ENCODE results near the gene PRXL2B. TPM values are rescaled to one million over a fixed set of nuclear protein-coding genes. Genes with fewer than 3 reads are reported as not detected.

PRXL2B gene
- total RNA-seq, 2 experiments from 2014 or later: 37.3 to 37.6 TPM

DNA sequence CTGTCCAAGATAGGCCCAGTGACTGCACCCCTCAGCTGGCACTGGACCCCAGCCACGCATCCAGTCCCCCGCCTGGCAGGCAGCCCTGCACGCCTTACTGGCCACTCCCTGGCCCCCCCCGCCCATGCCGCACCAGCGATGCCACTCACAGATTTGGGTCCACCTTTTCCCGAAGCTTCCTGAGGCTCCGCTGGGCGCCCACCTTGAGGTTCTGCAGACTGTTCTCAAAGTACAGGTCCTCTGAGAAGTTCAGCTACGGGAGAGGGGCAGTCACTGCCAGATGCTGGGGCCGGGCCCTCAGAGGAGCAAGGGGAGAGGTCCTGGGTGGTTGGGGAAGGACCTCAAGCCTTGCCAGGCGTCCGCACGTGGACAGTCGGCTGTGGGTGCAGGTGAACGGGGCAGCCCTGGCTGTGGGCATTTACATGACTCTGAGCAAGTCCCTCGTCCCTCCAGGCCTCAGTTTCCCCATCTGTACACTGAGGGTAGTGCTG, 8.1 kb downstream of the PRXL2B start:
- peaks cover 2% of the 10 kb centered on the region for H3K36me3 Mint-ChIP-seq
- no peak overlapping the region for H3K27ac Mint-ChIP-seq
- no peak overlapping the region for H3K4me3 Mint-ChIP-seq
- H3K4me1 Mint-ChIP-seq: peaks cover 3% of the 10 kb centered on the region
- POLR2A ChIA-PET: interaction anchor here (1.0 kb wide), 1 partner anchor 47 kb away, joined by 3 read pairs; no protein-coding TSS in a partner anchor
- no peak for DNase-seq
- no peaks in the 10 kb centered on the region for H3K27me3 Mint-ChIP-seq
- ATAC-seq (ENCODE audit: low read depth): no peak
- H3K9me3 Mint-ChIP-seq: no peaks in the 10 kb centered on the region

DNA sequence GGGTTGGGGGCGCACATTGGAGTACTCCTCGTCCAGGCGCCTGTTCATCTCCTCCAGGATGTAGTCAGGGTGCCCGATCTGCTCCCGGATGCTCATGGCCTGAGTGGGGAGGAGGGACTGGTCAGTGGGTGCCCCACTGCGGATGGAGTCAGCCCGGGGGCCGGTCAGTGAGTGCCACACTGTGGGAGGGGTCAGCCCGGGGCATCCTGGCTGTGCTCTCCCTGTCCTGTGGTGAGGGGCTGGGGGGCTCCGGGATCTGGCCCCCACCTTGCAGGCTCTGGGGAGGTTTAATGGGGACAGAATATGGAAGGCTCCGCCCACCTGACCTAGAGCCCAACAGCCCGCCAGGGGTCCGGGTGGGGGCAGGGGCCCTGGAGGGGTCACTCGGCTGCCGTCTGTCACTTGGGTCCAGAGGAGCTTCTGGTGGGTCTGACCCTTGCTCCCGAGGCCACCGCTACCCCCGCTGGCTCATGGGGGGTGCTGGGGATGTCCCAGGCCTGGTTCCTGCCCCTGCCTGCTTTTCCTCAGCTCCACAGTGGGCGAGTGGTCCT, 8.8 kb downstream of the PRXL2B start:
- H3K9me3 Mint-ChIP-seq: no peaks in the 10 kb centered on the region
- POLR2A ChIA-PET: interaction anchor here (1.0 kb wide), 1 partner anchor 47 kb away, joined by 3 read pairs; no protein-coding TSS in a partner anchor
- peaks cover 3% of the 10 kb centered on the region for H3K4me1 Mint-ChIP-seq
- DNase-seq (no peak), ATAC-seq (ENCODE audit: low read depth) (no peak)
- H3K4me3 Mint-ChIP-seq: no peak overlapping the region
- no peak overlapping the region for H3K27ac Mint-ChIP-seq
- H3K36me3 Mint-ChIP-seq: no peaks in the 10 kb centered on the region
- H3K27me3 Mint-ChIP-seq: no peaks in the 10 kb centered on the region

DNA sequence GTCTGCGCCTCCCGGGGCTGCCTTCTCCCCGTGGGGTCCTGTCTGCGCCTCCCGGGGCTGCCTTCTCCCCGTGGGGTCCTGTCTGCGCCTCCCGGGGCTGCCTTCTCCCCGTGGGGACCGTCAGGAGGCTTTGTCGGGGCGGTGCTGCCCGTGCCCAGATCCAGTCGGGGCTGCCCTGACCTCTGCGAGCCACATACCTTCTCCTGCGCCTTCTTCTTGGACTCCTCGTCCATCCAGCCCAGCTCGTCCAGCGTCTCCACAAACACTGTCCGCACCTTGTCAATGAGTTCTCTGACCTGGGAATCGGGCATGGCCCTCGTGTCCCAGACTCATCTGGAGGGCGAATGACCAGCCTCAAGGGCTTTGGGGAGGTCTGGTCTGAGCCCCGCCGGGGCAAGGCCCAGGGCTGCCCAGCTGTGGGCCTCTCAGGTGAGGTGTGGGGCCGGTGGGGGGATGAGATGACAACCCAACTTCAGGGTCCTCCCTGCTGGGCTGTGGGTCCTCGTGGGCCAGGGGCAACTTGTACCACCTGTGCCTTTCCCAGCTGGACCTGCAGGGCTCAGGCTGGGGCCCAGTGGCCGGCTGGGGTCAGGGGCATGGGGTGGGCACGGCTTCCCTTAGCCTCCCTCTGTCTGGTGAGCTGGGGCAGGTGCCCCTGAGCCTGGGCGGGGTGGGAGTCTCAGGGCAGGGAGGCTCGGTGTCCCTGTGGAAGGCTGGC, 9.4 kb downstream of the PRXL2B start:
- H3K9me3 Mint-ChIP-seq: no peaks in the 10 kb centered on the region
- H3K27me3 Mint-ChIP-seq: no peaks in the 10 kb centered on the region
- no peaks in the 10 kb centered on the region for H3K36me3 Mint-ChIP-seq
- ATAC-seq (ENCODE audit: low read depth) (no peak), DNase-seq (no peak)
- peaks cover 3% of the 10 kb centered on the region for H3K4me1 Mint-ChIP-seq
- H3K27ac Mint-ChIP-seq: peak overlapping the region; percentile 51
- H3K4me3 Mint-ChIP-seq: no peak overlapping the region
- POLR2A ChIA-PET: interaction anchor here (1.6 kb wide), 1 partner anchor 8 kb away, joined by 3 read pairs; no protein-coding TSS in a partner anchor

DNA sequence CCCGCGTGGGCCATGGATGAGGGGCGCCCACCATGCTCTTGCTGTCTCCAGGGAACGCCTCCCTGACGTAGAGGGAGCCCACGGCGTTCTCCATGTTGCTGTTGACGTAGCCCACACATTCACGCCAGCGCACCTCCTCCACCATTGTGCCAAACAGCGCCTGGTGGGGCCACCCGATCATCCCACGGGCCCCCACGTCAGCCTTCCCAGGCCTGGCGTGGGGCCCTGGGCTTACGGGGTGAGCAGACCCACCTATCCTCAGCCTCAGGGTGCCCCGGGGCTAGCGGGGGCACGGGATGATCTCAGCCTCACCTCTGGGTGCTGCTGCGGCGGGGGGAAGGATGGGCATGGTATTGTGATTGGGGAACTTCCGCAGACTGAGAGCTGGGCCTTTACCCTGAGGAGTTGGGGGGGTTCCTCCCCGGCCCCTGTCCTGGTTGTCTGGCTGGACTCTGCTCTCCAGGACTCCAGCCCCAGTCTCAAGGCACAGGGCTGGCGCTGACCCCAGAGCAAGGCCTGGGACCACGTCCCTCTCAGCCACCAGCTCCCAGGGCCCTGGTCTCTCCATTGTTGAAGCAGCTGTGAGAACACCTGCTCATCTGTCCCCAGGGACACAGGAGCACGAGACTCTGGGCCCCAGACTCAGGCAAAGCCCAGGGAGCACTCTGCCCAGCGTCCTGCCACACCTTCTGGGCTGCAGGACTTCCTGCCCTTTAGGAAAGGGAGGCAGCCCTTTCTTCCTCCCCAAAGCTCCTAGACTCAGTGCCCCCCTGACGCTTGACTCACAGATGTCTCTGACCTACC, 10.2 kb downstream of the PRXL2B start:
- Mint-ChIP-seq H3K4me3 (no peak overlapping the region), H3K27ac (no peak overlapping the region), H3K9me3 (no peaks in the 10 kb centered on the region), H3K4me1 (peaks cover 3% of the 10 kb centered on the region), H3K36me3 (no peaks in the 10 kb centered on the region), H3K27me3 (no peaks in the 10 kb centered on the region)
- POLR2A ChIA-PET: interaction anchor here (1.6 kb wide), 1 partner anchor 9 kb away, joined by 3 read pairs; no protein-coding TSS in a partner anchor
- ATAC-seq (ENCODE audit: low read depth) (no peak), DNase-seq (no peak)

DNA sequence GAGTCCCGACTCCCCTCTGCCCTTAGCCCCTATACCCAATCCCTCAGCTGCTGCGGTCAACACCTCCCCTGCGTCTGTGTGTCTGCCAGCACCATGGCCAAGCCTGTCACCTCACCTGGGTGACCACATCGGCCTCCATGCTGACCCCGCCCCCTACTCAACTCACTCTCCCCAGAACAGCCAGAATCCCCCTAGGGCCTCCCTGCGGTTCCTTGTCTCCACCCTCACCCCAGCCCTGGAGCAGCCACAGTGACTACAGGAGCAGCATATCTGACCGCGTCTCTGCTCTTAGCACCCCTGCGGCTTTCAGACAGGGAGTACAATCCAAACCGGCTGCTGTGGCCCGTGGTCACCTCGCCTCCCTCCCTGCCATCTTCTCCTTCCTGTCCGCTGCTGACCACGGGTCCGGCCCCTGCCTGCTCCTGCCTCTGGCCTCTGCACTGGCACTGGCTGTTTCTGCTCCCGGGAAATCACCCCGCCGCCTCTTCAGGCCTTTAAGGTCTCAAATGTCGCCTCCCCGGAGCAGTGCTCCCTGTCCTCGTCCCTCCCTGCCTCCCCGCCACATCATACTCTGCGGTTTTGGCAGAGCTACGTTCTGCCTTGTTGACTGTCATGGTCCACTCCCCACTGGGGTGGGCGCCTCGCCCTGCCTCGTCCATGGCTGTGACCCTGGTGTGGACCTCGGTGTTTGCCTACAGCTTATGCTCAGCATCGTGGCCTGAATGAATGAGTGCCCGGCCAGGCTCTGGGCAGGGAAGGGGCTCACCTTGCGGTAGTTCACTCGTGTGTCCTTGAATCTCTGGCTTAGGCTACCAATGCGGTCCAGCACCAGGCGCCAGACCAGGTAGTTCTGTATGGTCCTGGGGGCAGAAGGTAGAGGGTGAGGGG, 11.1 kb downstream of the PRXL2B start:
- Mint-ChIP-seq H3K36me3 (no peaks in the 10 kb centered on the region), H3K27me3 (peaks cover under 1% of the 10 kb centered on the region), H3K4me1 (peaks cover 2% of the 10 kb centered on the region), H3K9me3 (no peaks in the 10 kb centered on the region), H3K4me3 (no peak overlapping the region), H3K27ac (no peak overlapping the region)
- no peak for DNase-seq
- POLR2A ChIA-PET: interaction anchor here (1.4 kb wide), 1 partner anchor 11 kb away, joined by 4 read pairs; the partner anchor contains the start of gene PRXL2B
- no peak for ATAC-seq (ENCODE audit: low read depth)

DNA sequence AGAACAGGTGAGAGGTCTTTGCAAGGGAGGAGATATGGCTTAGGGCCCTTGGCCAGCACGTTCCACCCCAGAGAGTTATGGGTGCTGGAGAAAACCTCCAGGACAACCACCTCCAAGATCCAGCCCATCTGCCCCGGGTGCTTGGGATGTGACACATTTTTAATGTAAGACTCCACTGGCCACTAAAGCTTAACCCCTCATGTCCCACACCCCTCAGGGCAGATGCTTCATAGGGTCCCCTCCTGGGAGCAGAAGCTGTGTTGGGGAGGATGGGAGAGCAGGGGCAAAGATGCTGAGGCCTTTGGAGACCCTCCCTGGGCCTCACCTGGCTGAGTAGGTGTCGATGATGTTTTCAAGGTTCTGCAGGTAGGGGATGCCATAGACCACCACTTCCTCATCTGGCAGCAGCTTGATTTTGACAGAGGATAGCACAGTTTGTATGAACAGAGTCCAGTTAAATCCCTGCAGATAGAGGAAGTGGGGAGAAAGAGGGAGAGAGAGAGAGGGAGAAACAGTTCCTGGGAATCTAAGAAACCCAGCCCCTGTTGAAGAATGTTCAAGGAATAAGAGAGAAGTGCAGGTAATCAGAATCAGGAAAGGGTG, 11.9 kb downstream of the PRXL2B start:
- POLR2A ChIA-PET: interaction anchor here (1.4 kb wide), 1 partner anchor 12 kb away, joined by 4 read pairs; the partner anchor contains the start of gene PRXL2B
- ATAC-seq (ENCODE audit: low read depth) (no peak), DNase-seq (no peak)
- Mint-ChIP-seq H3K36me3 (no peaks in the 10 kb centered on the region), H3K9me3 (no peaks in the 10 kb centered on the region), H3K27me3 (peaks cover 3% of the 10 kb centered on the region), H3K4me1 (no peaks in the 10 kb centered on the region), H3K27ac (no peak overlapping the region), H3K4me3 (no peak overlapping the region)

DNA sequence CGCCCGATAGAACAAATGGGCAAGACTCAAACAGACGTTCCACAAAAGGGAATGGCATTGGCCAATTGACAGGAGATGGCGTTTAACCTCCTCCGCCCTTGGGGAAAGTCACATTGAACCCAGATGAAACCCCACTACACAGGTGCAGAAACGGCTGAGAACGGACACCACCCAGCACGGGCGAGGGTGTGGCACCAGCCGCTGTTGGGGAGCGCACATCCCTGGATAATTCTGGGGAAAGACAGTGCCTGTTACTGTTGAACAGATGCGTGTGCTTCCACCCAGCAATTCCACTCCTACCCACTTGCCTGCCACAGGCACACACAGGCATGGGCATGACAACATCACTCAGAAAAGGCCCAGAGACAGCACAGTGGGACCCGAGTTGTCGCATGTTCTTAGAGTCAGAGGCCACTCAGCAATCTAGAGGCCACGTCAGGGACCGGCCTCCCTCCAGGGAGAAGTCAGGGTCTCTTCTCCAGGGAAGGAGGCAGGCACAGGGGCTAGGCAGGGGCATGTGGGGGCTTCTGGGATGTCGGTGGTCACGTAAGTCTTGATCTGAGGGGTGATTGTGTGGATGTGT, 15.2 kb downstream of the PRXL2B start:
- ATAC-seq (ENCODE audit: low read depth) (no peak), DNase-seq (no peak)
- Mint-ChIP-seq H3K36me3 (no peaks in the 10 kb centered on the region), H3K4me3 (no peak overlapping the region), H3K27ac (no peak overlapping the region), H3K27me3 (peaks cover 3% of the 10 kb centered on the region), H3K9me3 (no peaks in the 10 kb centered on the region), H3K4me1 (no peaks in the 10 kb centered on the region)
- POLR2A ChIA-PET: no interaction called here

DNA sequence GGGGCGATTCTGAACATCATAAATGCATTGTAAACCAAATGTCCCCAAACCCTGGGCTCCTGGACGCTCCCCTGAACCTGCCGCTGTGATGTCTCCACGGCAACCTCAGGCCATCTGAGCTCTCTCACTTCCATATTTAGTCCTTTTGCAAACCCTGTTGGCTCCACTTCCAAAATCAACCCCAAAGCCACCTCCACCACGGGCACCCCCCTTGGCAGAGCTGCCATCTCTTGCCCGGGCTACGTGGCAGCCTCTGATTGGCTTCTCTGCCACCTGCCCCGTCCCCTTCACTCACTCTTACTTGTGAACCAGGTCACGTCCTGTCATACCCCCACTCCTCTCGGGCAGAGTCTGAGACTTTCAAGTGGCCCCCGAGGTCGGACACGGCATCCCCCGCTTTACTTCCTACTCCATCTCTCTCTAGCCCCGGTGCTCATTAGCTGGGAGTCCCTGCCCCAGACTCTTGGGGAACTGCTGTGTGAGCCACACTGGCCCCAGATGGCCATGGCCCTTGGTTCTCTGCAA, 15.8 kb downstream of the PRXL2B start:
- peaks cover 3% of the 10 kb centered on the region for H3K27me3 Mint-ChIP-seq
- no peak overlapping the region for H3K4me3 Mint-ChIP-seq
- DNase-seq (no peak), ATAC-seq (ENCODE audit: low read depth) (no peak)
- no peaks in the 10 kb centered on the region for H3K4me1 Mint-ChIP-seq
- POLR2A ChIA-PET: no interaction called here
- no peaks in the 10 kb centered on the region for H3K36me3 Mint-ChIP-seq
- no peaks in the 10 kb centered on the region for H3K9me3 Mint-ChIP-seq
- H3K27ac Mint-ChIP-seq: no peak overlapping the region

DNA sequence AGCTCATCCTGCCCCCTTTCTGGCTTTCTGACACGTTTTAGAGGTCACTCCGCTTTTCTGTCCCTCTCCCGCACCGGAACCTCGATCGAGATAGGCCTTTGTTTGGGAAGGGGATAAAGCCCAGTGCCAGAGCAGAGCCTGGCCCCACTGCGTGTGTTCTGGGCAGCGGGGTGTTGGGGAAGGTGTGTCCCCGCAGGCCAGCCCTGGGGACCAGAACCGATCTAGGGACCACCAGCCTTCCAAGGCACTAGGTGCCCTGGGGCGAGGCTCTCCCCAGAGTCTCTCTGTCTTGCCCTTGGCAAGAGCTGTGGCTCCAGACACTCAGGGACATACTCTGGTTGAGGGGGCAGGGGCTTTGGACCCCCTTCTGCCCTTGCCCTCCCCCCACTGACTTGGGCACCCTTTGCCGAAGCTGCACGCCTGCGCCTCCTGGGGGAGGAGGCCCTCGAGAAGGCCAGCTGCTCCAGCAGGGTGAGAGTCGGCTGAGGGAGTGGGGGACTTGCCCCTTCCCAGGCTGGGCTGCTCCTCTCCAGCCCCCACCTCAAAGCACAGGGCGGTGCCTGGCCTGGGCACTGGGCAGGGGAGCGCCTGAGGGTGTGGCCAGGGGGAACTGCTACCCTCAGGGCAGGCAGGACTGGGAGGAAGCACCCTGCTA, 16.4 kb downstream of the PRXL2B start:
- DNase-seq (no peak), ATAC-seq (ENCODE audit: low read depth) (no peak)
- Mint-ChIP-seq H3K4me1 (no peaks in the 10 kb centered on the region), H3K36me3 (no peaks in the 10 kb centered on the region), H3K9me3 (no peaks in the 10 kb centered on the region), H3K27me3 (peaks cover 3% of the 10 kb centered on the region), H3K4me3 (no peak overlapping the region), H3K27ac (no peak overlapping the region)
- POLR2A ChIA-PET: no interaction called here

DNA sequence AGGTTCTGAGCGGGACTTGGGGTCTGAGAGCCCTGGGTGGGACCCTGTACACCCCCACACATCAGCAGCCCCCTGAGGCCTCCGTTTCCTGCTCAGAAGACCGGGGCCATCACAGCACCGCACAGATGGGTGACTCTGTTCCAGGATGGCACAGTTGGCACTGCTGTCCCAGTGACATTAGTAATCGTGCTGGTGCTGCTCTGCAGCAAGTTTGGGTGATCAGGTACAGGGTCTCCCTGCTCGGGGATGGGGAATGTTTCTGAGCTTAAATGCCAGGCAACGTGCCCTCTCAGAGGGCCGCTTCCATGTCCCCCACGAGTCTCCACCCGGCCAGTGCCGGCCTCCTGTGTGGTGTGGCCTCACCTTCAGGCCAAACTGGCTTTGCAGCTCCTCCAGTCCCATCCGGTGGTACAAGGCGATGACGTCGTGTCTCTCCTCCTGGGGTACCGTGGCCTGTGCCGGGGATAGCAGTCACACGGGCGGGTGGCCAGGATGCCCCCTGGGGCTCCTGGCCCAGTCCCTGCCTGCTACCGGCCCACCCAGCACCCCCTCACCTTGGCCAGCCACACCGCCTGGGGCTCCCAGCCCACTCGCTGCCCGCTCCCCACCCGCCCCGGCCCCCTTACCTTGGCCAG, 17.1 kb downstream of the PRXL2B start:
- Mint-ChIP-seq H3K36me3 (no peaks in the 10 kb centered on the region), H3K27me3 (peaks cover 3% of the 10 kb centered on the region), H3K9me3 (peaks cover 2% of the 10 kb centered on the region), H3K27ac (no peak overlapping the region), H3K4me1 (no peaks in the 10 kb centered on the region), H3K4me3 (no peak overlapping the region)
- ATAC-seq (ENCODE audit: low read depth) (no peak), DNase-seq (no peak)
- POLR2A ChIA-PET: no interaction called here

DNA sequence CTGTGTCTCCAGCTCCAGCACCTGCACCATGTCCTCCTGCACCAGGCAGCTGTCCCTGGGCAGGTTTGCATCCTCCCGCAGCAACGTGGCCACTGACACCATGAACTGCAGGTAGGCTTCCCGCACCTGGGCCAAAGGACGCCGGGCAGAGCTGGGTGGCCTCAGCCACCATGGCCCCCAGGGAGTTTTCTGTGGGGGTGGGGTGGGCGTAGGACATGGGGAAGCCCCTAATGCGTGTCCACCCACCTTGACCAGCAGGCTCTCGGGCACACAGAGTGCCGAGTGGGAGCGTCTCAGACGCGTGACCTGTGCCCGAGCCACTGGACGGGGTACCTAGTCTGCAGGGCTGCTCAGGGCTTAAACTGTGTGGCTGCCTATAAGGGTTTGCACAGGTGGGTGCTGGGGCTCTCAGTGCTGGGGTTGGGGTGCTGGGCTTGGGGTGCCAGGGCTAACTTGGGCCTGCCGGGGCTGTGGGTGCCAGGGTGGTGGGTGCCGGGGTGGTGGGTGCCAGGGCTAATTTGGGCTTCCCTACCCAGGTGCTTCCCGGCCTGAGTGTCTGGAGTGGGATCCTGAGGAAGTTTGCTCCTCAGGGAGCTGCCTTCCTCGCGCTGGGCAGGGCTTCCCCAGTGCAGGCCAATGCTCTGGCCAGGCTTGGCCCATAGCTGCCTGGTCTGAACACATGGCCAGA, 17.7 kb downstream of the PRXL2B start:
- ATAC-seq (ENCODE audit: low read depth) (no peak), DNase-seq (no peak)
- H3K27ac Mint-ChIP-seq: no peak overlapping the region
- H3K4me1 Mint-ChIP-seq: no peaks in the 10 kb centered on the region
- peaks cover 3% of the 10 kb centered on the region for H3K27me3 Mint-ChIP-seq
- no peaks in the 10 kb centered on the region for H3K36me3 Mint-ChIP-seq
- POLR2A ChIA-PET: no interaction called here
- H3K4me3 Mint-ChIP-seq: no peak overlapping the region
- H3K9me3 Mint-ChIP-seq: peaks cover 2% of the 10 kb centered on the region
